Smooth muscle cell (in vitro differentiated cells): ENCODE data around the gene WAS. TPM values are rescaled to one million over a fixed set of nuclear protein-coding genes. Genes with fewer than 3 reads are reported as not detected.

Experiments used
- DNase-seq: peaks from one replicate; lab custom pipeline; 2025; ENCODE audit not compliant: unreplicated experiment; lab: John Stamatoyannopoulos, UW
- H2AFZ ChIP-seq: fragments of 200-600 bp; sonication (generic); 2 replicates; pipeline ENCODE4 v1.6.0; 2016; ENCODE audit warnings: antibody characterized with exemption, low read depth, mild to moderate bottlenecking
- H3F3A ChIP-seq: fragments of 200-600 bp; sonication (generic); 2 replicates; pipeline ENCODE4 v1.6.0; 2017; ENCODE audit warnings: antibody characterized with exemption, low read depth
- H3K27ac ChIP-seq: fragments of 200-600 bp; sonication (generic); 2 replicates; pipeline ENCODE4 v1.5.1; 2016; ENCODE audit warnings: low read depth, mild to moderate bottlenecking
- H3K27me3 ChIP-seq: fragments of 200-600 bp; sonication (generic); 2 replicates; pipeline ENCODE4 v1.6.1; 2016; ENCODE audit warnings: low read depth, mild to moderate bottlenecking
- H3K36me3 ChIP-seq: fragments of 200-600 bp; sonication (generic); 2 replicates; pipeline ENCODE4 v1.5.1; 2016; ENCODE audit warnings: low read depth
- H3K4me1 ChIP-seq: fragments of 200-600 bp; sonication (generic); 2 replicates; pipeline ENCODE4 v1.5.1; 2016; ENCODE audit warnings: low read depth
- H3K4me2 ChIP-seq: fragments of 200-600 bp; sonication (generic); 2 replicates; pipeline ENCODE4 v1.6.0; 2016; ENCODE audit warnings: mild to moderate bottlenecking
- H3K4me3 ChIP-seq: fragments of 200-600 bp; sonication (generic); 2 replicates; pipeline ENCODE4 v1.5.1; 2016; ENCODE audit warnings: mild to moderate bottlenecking
- H3K79me2 ChIP-seq: fragments of 200-600 bp; sonication (generic); 2 replicates; pipeline ENCODE4 v1.6.0; 2016; ENCODE audit warnings: low read depth, mild to moderate bottlenecking
- H3K9ac ChIP-seq: fragments of 200-600 bp; sonication (generic); 2 replicates; pipeline ENCODE4 v1.6.0; 2016; ENCODE audit warnings: low read depth
- H3K9me3 ChIP-seq: fragments of 200-600 bp; sonication (generic); replicated peaks from 2 replicates; pipeline ENCODE4 v1.5.1; 2016; ENCODE audit warnings: low read depth
- H4K20me1 ChIP-seq: fragments of 200-600 bp; sonication (generic); 2 replicates; pipeline ENCODE4 v1.6.0; 2016; ENCODE audit warnings: low read depth
- whole genome bisulfite sequencing: methylation state at CpG from one replicate; pipeline ENCODE4 v1.1.7; 2016; ENCODE audit warnings: low lambda C conversion rate; 5-methylcytosine and 5-hydroxymethylcytosine counted together
- polyA plus RNA-seq: library from polyadenylated mRNA; unstranded; fragments of >200 nt; fragmentation: Nextera tagmentation; extraction: Ambion mirVana; gene quantifications from 2 replicates; pipeline ENCODE4 v1.2.1, GENCODE V29; 2016
- total RNA-seq: library from RNA; depleted of rRNA; stranded (reverse); fragments of >200 nt; gene quantifications from 2 replicates; pipeline ENCODE4 v1.2.3, GENCODE V29; 2014
- TF ChIP-seq, protein P1 (sequence below): fragments of 200-600 bp; sonication (generic); IDR thresholded peaks from 2 replicates; pipeline ENCODE4 v1.5.1; 2017; ENCODE audit warnings: borderline replicate concordance, mild to moderate bottlenecking, antibody characterized with exemption; ENCODE audit not compliant: insufficient read depth, poor library complexity, severe bottlenecking

Gene WAS
- total and polyA plus RNA-seq, 2 experiments from 2014 or later: 0.24 to 0.54 TPM

DNA sequence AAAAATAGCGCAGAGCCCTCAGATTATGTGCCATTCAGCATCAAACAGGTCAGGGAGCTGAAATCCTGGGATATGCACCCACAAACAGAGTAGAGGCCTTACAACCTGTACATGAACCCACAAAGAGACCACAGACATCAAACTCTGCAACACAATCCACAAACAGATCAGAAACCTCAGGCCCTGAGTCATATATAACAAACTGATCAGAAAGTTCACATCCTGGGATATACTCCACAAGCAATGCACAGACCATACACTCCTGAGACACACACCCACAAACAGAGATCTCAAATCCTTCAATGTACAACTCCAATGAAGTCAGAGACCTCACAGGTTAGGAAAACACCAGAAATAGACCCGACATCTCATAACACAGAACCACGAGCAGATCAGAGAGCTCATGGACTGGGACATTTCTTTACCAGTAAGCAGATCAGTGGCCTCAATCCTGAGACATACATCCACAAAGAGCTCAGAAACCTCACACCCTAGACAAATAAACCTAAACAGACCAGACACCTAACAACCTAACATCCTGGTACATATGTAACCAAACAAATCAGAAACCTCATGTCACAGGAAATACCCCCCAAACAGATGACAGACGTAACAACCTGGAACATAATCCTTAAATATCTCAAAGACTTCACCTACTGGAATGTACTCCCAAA, 37.1 kb downstream of the WAS start:
- H4K20me1 ChIP-seq: no peaks in the 10 kb centered on the region
- no peaks in the 10 kb centered on the region for H3K9me3 ChIP-seq
- no peaks in the 10 kb centered on the region for H3K4me1 ChIP-seq
- no peaks in the 10 kb centered on the region for H3K36me3 ChIP-seq
- no peak for DNase-seq
- no peaks in the 10 kb centered on the region for H3K27me3 ChIP-seq
- no peaks in the 10 kb centered on the region for H3F3A ChIP-seq
- no peak overlapping the region for H3K9ac ChIP-seq
- no peak overlapping the region for H2AFZ ChIP-seq
- no peaks in the 10 kb centered on the region for H3K79me2 ChIP-seq
- no peak overlapping the region for H3K4me2 ChIP-seq
- WGBS: 72% methylated on average over 4 of the region's 4 CpGs
- H3K4me3 ChIP-seq: no peak overlapping the region
- TF ChIP-seq, protein P1, sequence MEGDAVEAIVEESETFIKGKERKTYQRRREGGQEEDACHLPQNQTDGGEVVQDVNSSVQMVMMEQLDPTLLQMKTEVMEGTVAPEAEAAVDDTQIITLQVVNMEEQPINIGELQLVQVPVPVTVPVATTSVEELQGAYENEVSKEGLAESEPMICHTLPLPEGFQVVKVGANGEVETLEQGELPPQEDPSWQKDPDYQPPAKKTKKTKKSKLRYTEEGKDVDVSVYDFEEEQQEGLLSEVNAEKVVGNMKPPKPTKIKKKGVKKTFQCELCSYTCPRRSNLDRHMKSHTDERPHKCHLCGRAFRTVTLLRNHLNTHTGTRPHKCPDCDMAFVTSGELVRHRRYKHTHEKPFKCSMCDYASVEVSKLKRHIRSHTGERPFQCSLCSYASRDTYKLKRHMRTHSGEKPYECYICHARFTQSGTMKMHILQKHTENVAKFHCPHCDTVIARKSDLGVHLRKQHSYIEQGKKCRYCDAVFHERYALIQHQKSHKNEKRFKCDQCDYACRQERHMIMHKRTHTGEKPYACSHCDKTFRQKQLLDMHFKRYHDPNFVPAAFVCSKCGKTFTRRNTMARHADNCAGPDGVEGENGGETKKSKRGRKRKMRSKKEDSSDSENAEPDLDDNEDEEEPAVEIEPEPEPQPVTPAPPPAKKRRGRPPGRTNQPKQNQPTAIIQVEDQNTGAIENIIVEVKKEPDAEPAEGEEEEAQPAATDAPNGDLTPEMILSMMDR: no peak
- no peak overlapping the region for H3K27ac ChIP-seq

DNA sequence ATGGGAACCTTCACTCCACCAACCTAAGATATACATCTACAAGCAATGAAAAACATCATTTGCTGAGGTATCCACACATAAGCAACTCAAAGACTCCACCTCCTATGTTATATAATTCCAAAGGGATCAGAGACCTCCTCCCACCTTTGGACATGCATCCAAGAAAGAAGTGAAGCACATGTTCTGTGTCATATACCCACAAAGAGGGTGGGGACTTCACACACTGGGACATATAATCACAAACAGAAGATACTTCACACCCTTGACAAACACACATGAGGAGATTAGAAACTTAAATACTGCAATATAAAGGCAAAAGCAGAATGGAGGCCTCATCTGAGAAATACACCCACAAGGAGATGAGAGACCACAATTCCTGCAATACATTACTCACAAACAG, 38.3 kb downstream of the WAS start:
- no peak overlapping the region for H3K4me2 ChIP-seq
- H3K27ac ChIP-seq: no peak overlapping the region
- no peaks in the 10 kb centered on the region for H3K4me1 ChIP-seq
- H2AFZ ChIP-seq: no peak overlapping the region
- no peak for DNase-seq
- H3K9me3 ChIP-seq: no peaks in the 10 kb centered on the region
- no peaks in the 10 kb centered on the region for H3K27me3 ChIP-seq
- no peaks in the 10 kb centered on the region for H3F3A ChIP-seq
- no peaks in the 10 kb centered on the region for H4K20me1 ChIP-seq
- H3K9ac ChIP-seq: no peak overlapping the region
- TF ChIP-seq, protein P1: no peak
- H3K4me3 ChIP-seq: no peak overlapping the region
- H3K36me3 ChIP-seq: no peaks in the 10 kb centered on the region
- H3K79me2 ChIP-seq: no peaks in the 10 kb centered on the region

DNA sequence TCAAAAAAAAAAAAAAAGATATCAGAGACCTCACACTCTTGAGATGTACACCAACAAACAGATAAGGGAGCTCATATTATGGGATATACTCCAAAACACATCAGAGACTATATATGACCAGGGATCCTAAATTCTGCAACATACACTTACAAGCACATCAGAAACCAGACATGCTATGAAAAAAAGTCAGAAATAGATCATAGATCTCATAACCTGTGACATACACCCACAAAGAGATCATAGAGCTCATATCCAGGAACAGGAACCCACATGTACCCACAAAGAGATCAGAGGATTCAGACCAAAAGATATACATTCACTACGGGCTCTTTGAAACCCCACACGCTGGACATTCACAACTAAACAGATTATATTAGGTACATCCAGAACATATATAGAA, 43.0 kb downstream of the WAS start:
- TF ChIP-seq, protein P1: no peak

DNA sequence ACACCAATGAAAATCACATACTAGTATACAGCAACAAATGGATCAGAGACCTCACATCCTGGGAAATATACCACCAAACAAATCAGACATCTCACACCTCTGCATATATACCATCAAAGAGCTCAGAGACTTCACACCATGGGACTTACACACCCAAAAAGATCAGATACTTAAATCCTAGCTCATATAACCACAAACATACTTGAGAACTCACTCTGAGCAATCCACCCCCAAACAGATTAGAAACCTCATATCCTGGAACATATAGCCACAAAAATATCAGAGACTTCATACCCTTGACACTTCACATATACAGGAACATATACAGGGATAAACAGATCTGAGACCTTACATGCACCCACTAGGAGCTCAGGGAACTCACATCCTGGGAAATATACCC, 45.1 kb downstream of the WAS start:
- DNase-seq: no peak
- Histone ChIP-seq H3K4me2 (no peak overlapping the region), H2AFZ (no peak overlapping the region), H3K27me3 (no peaks in the 10 kb centered on the region), H3F3A (no peaks in the 10 kb centered on the region), H3K9ac (no peak overlapping the region), H3K36me3 (no peaks in the 10 kb centered on the region), H3K9me3 (no peaks in the 10 kb centered on the region), H3K4me3 (no peak overlapping the region), H3K4me1 (no peaks in the 10 kb centered on the region), H4K20me1 (no peaks in the 10 kb centered on the region), H3K79me2 (no peaks in the 10 kb centered on the region), H3K27ac (no peak overlapping the region)
- TF ChIP-seq, protein P1: no peak

More for the DNA sequence above, 43.0 kb downstream of the WAS start:
- Histone ChIP-seq H3K4me2 (no peak overlapping the region), H3F3A (no peaks in the 10 kb centered on the region), H3K9ac (no peak overlapping the region), H3K4me1 (no peaks in the 10 kb centered on the region), H3K36me3 (no peaks in the 10 kb centered on the region), H3K27me3 (no peaks in the 10 kb centered on the region), H3K4me3 (no peak overlapping the region), H3K27ac (no peak overlapping the region), H3K79me2 (no peaks in the 10 kb centered on the region), H3K9me3 (no peaks in the 10 kb centered on the region), H2AFZ (no peak overlapping the region), H4K20me1 (no peaks in the 10 kb centered on the region)
- WGBS: 91% methylated on average over 2 of the region's 2 CpGs
- no peak for DNase-seq
